ENCODE results near the gene RXRG. TPM values are rescaled to one million over a fixed set of nuclear protein-coding genes. Genes with fewer than 3 reads are reported as not detected.

The RXRG gene
- total RNA-seq, result not detected in 2 replicates

GRCh38 chr1:165444897-165445370 lies at the start of gene RXRG:
RXRG (minus strand) TSS chr1:165445126; CDS start chr1:165444893, 233 bp downstream.
- Histone ChIP-seq H3K36me3 (ENCODE audit: control insufficient read depth, insufficient read depth, low read length) (no peaks in the 10 kb centered on the region), H3K27me3 (ENCODE audit: control insufficient read depth, insufficient read depth, low read length) (peaks cover 37% of the 10 kb centered on the region), H3K4me3 (ENCODE audit: low read depth, low read length) (no peak within 1 kb of the TSS)
- TF ChIP-seq CTCF (IDR thresholded peaks at IDR 0.05; ENCODE audit: insufficient read depth, low read length, poor library complexity, severe bottlenecking), result no peak
- no peak for DNase-seq (ENCODE audit: low read depth)

- no peak for TF ChIP-seq CTCF (IDR thresholded peaks at IDR 0.05; ENCODE audit: insufficient read depth, low read length, poor library complexity, severe bottlenecking)
- Histone ChIP-seq H3K27me3 (ENCODE audit: control insufficient read depth, insufficient read depth, low read length) (no peaks in the 10 kb centered on the region), H3K36me3 (ENCODE audit: control insufficient read depth, insufficient read depth, low read length) (no peaks in the 10 kb centered on the region), H3K4me3 (ENCODE audit: low read depth, low read length) (no peak overlapping the region)
- DNase-seq (ENCODE audit: low read depth), result no peak
Measured at GRCh38 chr1:165492845-165493373, 48.0 kb upstream of the RXRG start.

- Histone ChIP-seq H3K27me3 (ENCODE audit: control insufficient read depth, insufficient read depth, low read length) (no peaks in the 10 kb centered on the region), H3K36me3 (ENCODE audit: control insufficient read depth, insufficient read depth, low read length) (no peaks in the 10 kb centered on the region), H3K4me3 (ENCODE audit: low read depth, low read length) (no peak overlapping the region)
- DNase-seq (ENCODE audit: low read depth), result no peak
- TF ChIP-seq CTCF (IDR thresholded peaks at IDR 0.05; ENCODE audit: insufficient read depth, low read length, poor library complexity, severe bottlenecking), result no peak
Measured at GRCh38 chr1:165490175-165490574, 45.2 kb upstream of the RXRG start.

GRCh38 chr1:165487921-165488320 lies 43.0 kb upstream of the RXRG start:
- Histone ChIP-seq H3K27me3 (ENCODE audit: control insufficient read depth, insufficient read depth, low read length) (no peaks in the 10 kb centered on the region), H3K4me3 (ENCODE audit: low read depth, low read length) (no peak overlapping the region), H3K36me3 (ENCODE audit: control insufficient read depth, insufficient read depth, low read length) (no peaks in the 10 kb centered on the region)
- TF ChIP-seq CTCF (IDR thresholded peaks at IDR 0.05; ENCODE audit: insufficient read depth, low read length, poor library complexity, severe bottlenecking), result no peak
- DNase-seq (ENCODE audit: low read depth), result no peak

- Histone ChIP-seq H3K36me3 (ENCODE audit: control insufficient read depth, insufficient read depth, low read length) (no peaks in the 10 kb centered on the region), H3K27me3 (ENCODE audit: control insufficient read depth, insufficient read depth, low read length) (no peaks in the 10 kb centered on the region), H3K4me3 (ENCODE audit: low read depth, low read length) (no peak overlapping the region)
- TF ChIP-seq CTCF (IDR thresholded peaks at IDR 0.05; ENCODE audit: insufficient read depth, low read length, poor library complexity, severe bottlenecking), result no peak
- DNase-seq (ENCODE audit: low read depth), result no peak
Measured at GRCh38 chr1:165486663-165487062, 41.7 kb upstream of the RXRG start.

GRCh38 chr1:165485716-165486115 lies 40.8 kb upstream of the RXRG start:
- H3K27me3 ChIP-seq (ENCODE audit: control insufficient read depth, insufficient read depth, low read length), result no peaks in the 10 kb centered on the region
- DNase-seq (ENCODE audit: low read depth), result no peak
- H3K36me3 ChIP-seq (ENCODE audit: control insufficient read depth, insufficient read depth, low read length), result no peaks in the 10 kb centered on the region
- H3K4me3 ChIP-seq (ENCODE audit: low read depth, low read length), result no peak overlapping the region
- TF ChIP-seq CTCF (IDR thresholded peaks at IDR 0.05; ENCODE audit: insufficient read depth, low read length, poor library complexity, severe bottlenecking), result no peak

All from kidney epithelial cell (primary cell).